ENCODE results near the gene RASL12. TPM values are rescaled to one million over a fixed set of nuclear protein-coding genes. Genes with fewer than 3 reads are reported as not detected.

RASL12 gene
- total RNA-seq, 2 donors from 2014 or later: 56.3 to 124 TPM

GRCh38 chr15:65008983-65009382, 58.8 kb downstream of the RASL12 start:
- no peaks in the 10 kb centered on the region for H3K9me3 ChIP-seq
- no peaks in the 10 kb centered on the region for H3K4me1 ChIP-seq (replicated peaks)
- no peaks in the 10 kb centered on the region for H3K27me3 ChIP-seq (replicated peaks; ENCODE audit: insufficient read depth)
- WGBS: 52% methylated on average over 2 of the region's 2 CpGs
- H3K36me3 ChIP-seq: no peaks in the 10 kb centered on the region
- TF ChIP-seq CTCF (IDR thresholded peaks at IDR 0.05) (no peak), POLR2AphosphoS5 (IDR thresholded peaks at IDR 0.05) (no peak), POLR2A (IDR thresholded peaks at IDR 0.05) (no peak)
- intact Hi-C loops (cut with DNase I): no loop called here
- H3K27ac ChIP-seq: no peak overlapping the region
- DNase-seq (ENCODE audit: low spot score): no peak
- no peak overlapping the region for H3K4me3 ChIP-seq

GRCh38 chr15:65006876-65007275, 60.9 kb downstream of the RASL12 start:
- no peak for DNase-seq (ENCODE audit: low spot score)
- Histone ChIP-seq H3K4me1 (replicated peaks) (no peaks in the 10 kb centered on the region), H3K27me3 (replicated peaks; ENCODE audit: insufficient read depth) (no peaks in the 10 kb centered on the region), H3K9me3 (no peaks in the 10 kb centered on the region), H3K4me3 (no peak overlapping the region), H3K27ac (no peak overlapping the region), H3K36me3 (no peaks in the 10 kb centered on the region)
- 70% methylated on average over 3 of the region's 3 CpGs for WGBS
- no peak for TF ChIP-seq POLR2A (IDR thresholded peaks at IDR 0.05)
- no peak for TF ChIP-seq POLR2AphosphoS5 (IDR thresholded peaks at IDR 0.05)
- TF ChIP-seq CTCF (IDR thresholded peaks at IDR 0.05): no peak
- intact Hi-C loops (cut with DNase I): no loop called here

GRCh38 chr15:65004993-65005392, 62.8 kb downstream of the RASL12 start:
- intact Hi-C loops (cut with DNase I): no loop called here
- Histone ChIP-seq H3K27ac (no peak overlapping the region), H3K27me3 (replicated peaks; ENCODE audit: insufficient read depth) (no peaks in the 10 kb centered on the region), H3K36me3 (no peaks in the 10 kb centered on the region), H3K9me3 (no peaks in the 10 kb centered on the region), H3K4me3 (no peak overlapping the region), H3K4me1 (replicated peaks) (no peaks in the 10 kb centered on the region)
- no peak for DNase-seq (ENCODE audit: low spot score)
- 73% methylated on average over 3 of the region's 3 CpGs for WGBS
- TF ChIP-seq POLR2AphosphoS5 (IDR thresholded peaks at IDR 0.05) (no peak), POLR2A (IDR thresholded peaks at IDR 0.05) (no peak), CTCF (IDR thresholded peaks at IDR 0.05) (no peak)

Small RNA genes lying within 50 kb of the gene (small RNA-seq; reads per million reads assigned to genes)
- 0 reads per million in 2 donors for gene AC013553.1

Other genes starting within 250 kb of the RASL12 start
- 1 to 10 TPM in 1 of 2 donors, under 1 TPM in 1; 0.82 to 9.8 TPM for gene PIF1, start 242.3 kb downstream of the RASL12 start, total RNA-seq
- gene PLEKHO2, start 226.1 kb downstream of the RASL12 start, total RNA-seq: 10 to 100 TPM in 1 of 2 donors, 1 to 10 TPM in 1; 8.6 to 31.8 TPM
- 10 to 100 TPM in 1 of 2 donors, 1 to 10 TPM in 1; 3.3 to 23.9 TPM for gene ANKDD1A, start 156.1 kb downstream of the RASL12 start, total RNA-seq
- 10 to 100 TPM; 95.8 to 98.8 TPM for gene SPG21, start 78.1 kb downstream of the RASL12 start, total RNA-seq
- 10 to 100 TPM; 31.0 to 37.9 TPM for gene MTFMT, start 38.4 kb downstream of the RASL12 start, total RNA-seq
- under 1 TPM in 1 of 2 donors, not detected in 1; 0.68 TPM for gene SLC51B, start 22.6 kb downstream of the RASL12 start, total RNA-seq
- under 1 TPM in 1 of 2 donors, not detected in 1; 0.57 TPM for gene KBTBD13, start 8.8 kb upstream of the RASL12 start, total RNA-seq
- gene UBAP1L, start 47.2 kb upstream of the RASL12 start, total RNA-seq: 1 to 10 TPM; 1.9 to 8.5 TPM
- 10 to 100 TPM; 30.8 to 43.6 TPM for gene PDCD7, start 65.8 kb upstream of the RASL12 start, total RNA-seq
- 10 to 100 TPM; 36.2 to 41.2 TPM for gene CLPX, start 117.4 kb upstream of the RASL12 start, total RNA-seq
- gene CILP, start 143.5 kb upstream of the RASL12 start, total RNA-seq: 10 to 100 TPM in 1 of 2 donors, under 1 TPM in 1; 0.82 to 27.8 TPM
- 10 to 100 TPM; 13.0 to 17.0 TPM for gene PARP16, start 218.9 kb upstream of the RASL12 start, total RNA-seq
- not detected for gene RNU5A-1, start 228.1 kb upstream of the RASL12 start, total RNA-seq
- not detected for gene RNU5B-1, start 236.7 kb upstream of the RASL12 start, total RNA-seq

All from prostate gland (tissue), 2 donors.